ENCODE measurements around the gene P3H2.

GRCh38 chr3:189945935-189946709, 174.6 kb downstream of the P3H2 start:
- TF ChIP-seq CTCF (conservative IDR thresholded peaks at IDR 0.05 in 1 of 2, IDR thresholded peaks at IDR 0.05 in 1 of 2; ENCODE audit: extremely low read depth in 1 of 2, insufficient read depth in 1 of 2, low read depth in 1 of 2, low read length in 2 of 2) = no peak
- no peak for TF ChIP-seq EZH2 (IDR thresholded peaks at IDR 0.05; ENCODE audit: borderline replicate concordance, low read length)

Measured in mammary epithelial cell (primary cell).